SK-N-MC (cell line): Measurements from ENCODE around the gene ECSCR.

ENCODE experiments used
- DNase-seq: peaks from one replicate; pipeline ENCODE4 v3.0.0-alpha.2; 2011; ENCODE audit warnings: low read depth, low spot score
- H3K27ac ChIP-seq: fragments of 200-600 bp; sonication (generic); 2 replicates; pipeline ENCODE4 v1.5.1; 2016; ENCODE audit warnings: mixed run types
- H3K36me3 ChIP-seq: fragments of 200-600 bp; sonication (generic); 2 replicates; pipeline ENCODE4 v1.6.1; 2017; ENCODE audit warnings: antibody characterized with exemption, low read length, mixed read lengths; ENCODE audit not compliant: insufficient read depth
- H3K4me3 ChIP-seq: fragments of 200-600 bp; sonication (generic); 2 replicates; pipeline ENCODE4 v1.5.1; 2016
- H3K9ac ChIP-seq: fragments of 200-600 bp; sonication (generic); 2 replicates; pipeline ENCODE4 v1.8.0; 2017; ENCODE audit warnings: mixed run types, mixed read lengths; ENCODE audit not compliant: insufficient read length
- H3K9me3 ChIP-seq: fragments of 200-600 bp; sonication (generic); 2 replicates; pipeline ENCODE4 v1.6.1; 2017; ENCODE audit warnings: low read depth, mild to moderate bottlenecking, antibody characterized with exemption, low read length, moderate library complexity, mixed read lengths
- EZH2 ChIP-seq: fragments of 200-600 bp; sonication (generic); IDR thresholded peaks from one replicate; pipeline ENCODE4 v1.6.1; 2017; ENCODE audit warnings: antibody characterized with exemption
- FOXP2 ChIP-seq: optimal IDR thresholded peaks from 2 replicates; pipeline ENCODE3; 2011; ENCODE audit warnings: mild to moderate bottlenecking, moderate library complexity; ENCODE audit not compliant: insufficient read depth; ENCODE audit errors: extremely low read length, control extremely low read depth
- POLR2AphosphoS5 ChIP-seq: IDR thresholded peaks from 2 replicates; pipeline ENCODE4 v1.6.1; 2012; ENCODE audit warnings: mild to moderate bottlenecking, low read depth, low read length, borderline replicate concordance

Gene ECSCR

GRCh38 chr5:139461176-139461575 is 1.4 kb downstream of the ECSCR start:
- no peak overlapping the region for H3K27ac ChIP-seq
- H3K9ac ChIP-seq: no peak overlapping the region
- TF ChIP-seq EZH2 (no peak), POLR2AphosphoS5 (no peak), FOXP2 (no peak)
- no peak for DNase-seq
- H3K36me3 ChIP-seq: no peaks in the 10 kb centered on the region
- H3K4me3 ChIP-seq: no peak overlapping the region
- no peaks in the 10 kb centered on the region for H3K9me3 ChIP-seq

GRCh38 chr5:139460455-139460854 is 2.1 kb downstream of the ECSCR start:
- H3K9me3 ChIP-seq: no peaks in the 10 kb centered on the region
- no peak overlapping the region for H3K4me3 ChIP-seq
- H3K9ac ChIP-seq: no peak overlapping the region
- DNase-seq: no peak
- no peak for TF ChIP-seq POLR2AphosphoS5
- H3K27ac ChIP-seq: no peak overlapping the region
- H3K36me3 ChIP-seq: no peaks in the 10 kb centered on the region

- no peak for DNase-seq
- H3K9me3 ChIP-seq: no peaks in the 10 kb centered on the region
- no peak overlapping the region for H3K9ac ChIP-seq
- no peak overlapping the region for H3K27ac ChIP-seq
- TF ChIP-seq FOXP2: no peak
- no peak for TF ChIP-seq POLR2AphosphoS5
- TF ChIP-seq EZH2: no peak
- H3K36me3 ChIP-seq: no peaks in the 10 kb centered on the region
- no peak overlapping the region for H3K4me3 ChIP-seq
Measured at GRCh38 chr5:139459451-139459934, 3.0 kb downstream of the ECSCR start.

- TF ChIP-seq FOXP2 (no peak), EZH2 (no peak), POLR2AphosphoS5 (no peak)
- no peak overlapping the region for H3K9ac ChIP-seq
- no peak for DNase-seq
- H3K36me3 ChIP-seq: no peaks in the 10 kb centered on the region
- H3K9me3 ChIP-seq: no peaks in the 10 kb centered on the region
- H3K4me3 ChIP-seq: no peak overlapping the region
- H3K27ac ChIP-seq: no peak overlapping the region
Measured at GRCh38 chr5:139458580-139459407, 3.7 kb downstream of the ECSCR start.

- no peaks in the 10 kb centered on the region for H3K36me3 ChIP-seq
- TF ChIP-seq FOXP2: no peak
- no peak for TF ChIP-seq EZH2
- no peak for TF ChIP-seq POLR2AphosphoS5
- no peak for DNase-seq
- no peaks in the 10 kb centered on the region for H3K9me3 ChIP-seq
- H3K9ac ChIP-seq: no peak overlapping the region
- H3K27ac ChIP-seq: no peak overlapping the region
- no peak overlapping the region for H3K4me3 ChIP-seq
Measured at GRCh38 chr5:139457653-139458306, 4.8 kb downstream of the ECSCR start.

GRCh38 chr5:139457241-139457640 is 5.3 kb downstream of the ECSCR start:
- H3K4me3 ChIP-seq: no peak overlapping the region
- DNase-seq: no peak
- no peak for TF ChIP-seq EZH2
- no peak for TF ChIP-seq FOXP2
- no peak for TF ChIP-seq POLR2AphosphoS5
- no peaks in the 10 kb centered on the region for H3K36me3 ChIP-seq
- H3K9me3 ChIP-seq: no peaks in the 10 kb centered on the region
- H3K9ac ChIP-seq: no peak overlapping the region
- H3K27ac ChIP-seq: no peak overlapping the region

- DNase-seq: no peak
- Histone ChIP-seq H3K27ac (no peak overlapping the region), H3K9ac (no peak overlapping the region), H3K4me3 (no peak overlapping the region), H3K9me3 (no peaks in the 10 kb centered on the region), H3K36me3 (no peaks in the 10 kb centered on the region)
- TF ChIP-seq EZH2 (no peak), POLR2AphosphoS5 (no peak), FOXP2 (no peak)
Measured at GRCh38 chr5:139456776-139457175, 5.8 kb downstream of the ECSCR start.

GRCh38 chr5:139454568-139455290 is 7.8 kb downstream of the ECSCR start:
- H3K9ac ChIP-seq: no peak overlapping the region
- H3K27ac ChIP-seq: no peak overlapping the region
- TF ChIP-seq FOXP2 (no peak), POLR2AphosphoS5 (no peak), EZH2 (no peak)
- DNase-seq: no peak
- H3K36me3 ChIP-seq: no peaks in the 10 kb centered on the region
- H3K9me3 ChIP-seq: no peaks in the 10 kb centered on the region
- H3K4me3 ChIP-seq: no peak overlapping the region
